Hematopoietic multipotent progenitor cell treated with erythropoietin and hydrocortisone succinate and interleukin-3 and kit ligand, for 6 days (in vitro differentiated cells): ENCODE data around the gene ADAP1.
"Not testable (repeated sequence)": the region's sequence is repeated elsewhere in the genome, so short reads cannot be mapped to it uniquely, and the experiment has no call there.

Source experiments
- DNase-seq: peaks from one replicate; pipeline ENCODE4 v3.0.0-alpha.2; 2015

The ADAP1 gene

DNA sequence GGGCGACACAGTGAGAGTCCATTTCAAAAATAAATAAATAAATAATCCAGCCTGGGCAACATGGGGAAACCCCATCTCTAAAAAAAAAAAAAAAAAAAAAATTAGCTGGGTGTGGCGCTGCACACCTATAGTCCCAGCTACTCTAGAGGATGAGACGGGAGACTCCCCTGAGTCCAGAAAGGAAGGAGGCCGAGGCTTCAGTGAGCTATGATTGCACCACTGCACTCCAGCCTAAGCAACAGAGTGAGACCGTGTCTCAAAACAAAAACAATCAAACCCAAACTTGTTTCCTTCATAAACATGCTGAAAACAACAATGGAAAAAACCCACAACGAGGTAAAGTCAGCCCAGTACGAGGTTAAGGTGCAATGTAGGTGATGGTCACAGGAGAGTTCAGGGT, 19.7 kb upstream of the ADAP1 start:
- no peak for DNase-seq

DNA sequence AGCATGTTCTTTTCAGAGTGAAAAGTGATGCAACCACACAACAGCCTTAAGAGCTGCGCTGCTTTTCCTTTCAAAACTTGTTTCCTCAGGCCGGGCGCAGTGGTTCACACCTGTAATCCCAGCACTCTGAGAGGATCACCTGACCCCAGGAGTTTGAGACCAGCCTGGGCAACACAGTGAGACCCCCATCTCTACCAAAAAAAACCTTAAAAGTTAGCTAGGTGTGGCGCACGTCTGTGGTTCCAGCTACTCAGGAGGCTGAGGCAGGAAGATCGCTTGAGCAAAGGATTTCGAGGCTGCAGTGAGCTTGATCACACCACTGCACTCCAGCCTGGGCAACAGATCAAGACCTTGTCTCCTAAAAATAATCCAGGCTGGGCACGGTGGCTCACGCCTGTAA, 18.8 kb upstream of the ADAP1 start:
- no peak for DNase-seq

DNA sequence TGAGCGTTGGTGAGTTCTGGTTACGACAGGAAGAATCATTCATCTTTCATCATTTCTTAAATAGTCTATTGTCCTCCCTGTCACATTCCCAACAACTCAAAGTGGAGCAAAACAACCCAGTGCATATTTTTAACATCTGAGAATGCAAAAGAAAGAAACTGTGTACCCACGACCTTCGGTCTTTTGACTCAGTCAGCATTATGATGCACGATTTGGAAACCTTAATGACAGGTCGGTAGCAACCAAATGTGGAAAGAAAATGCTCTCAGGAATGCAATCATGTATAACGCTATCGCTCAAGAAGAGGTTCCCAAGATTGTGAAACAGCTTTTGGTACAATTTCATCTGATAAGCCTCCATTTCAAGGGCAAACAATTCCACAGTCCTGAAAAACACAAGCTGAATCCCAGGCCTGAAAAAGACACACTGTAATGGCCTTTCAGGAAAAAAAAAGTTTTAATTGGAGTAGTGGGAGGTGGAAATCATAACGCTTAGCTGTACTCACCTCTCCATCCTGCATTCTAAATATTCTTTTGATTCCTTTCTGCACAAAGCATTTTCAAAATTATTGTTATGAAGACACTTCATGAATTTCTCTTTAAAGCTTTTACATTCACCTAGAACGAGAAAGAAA, 18.3 kb upstream of the ADAP1 start:
- no peak for DNase-seq

DNA sequence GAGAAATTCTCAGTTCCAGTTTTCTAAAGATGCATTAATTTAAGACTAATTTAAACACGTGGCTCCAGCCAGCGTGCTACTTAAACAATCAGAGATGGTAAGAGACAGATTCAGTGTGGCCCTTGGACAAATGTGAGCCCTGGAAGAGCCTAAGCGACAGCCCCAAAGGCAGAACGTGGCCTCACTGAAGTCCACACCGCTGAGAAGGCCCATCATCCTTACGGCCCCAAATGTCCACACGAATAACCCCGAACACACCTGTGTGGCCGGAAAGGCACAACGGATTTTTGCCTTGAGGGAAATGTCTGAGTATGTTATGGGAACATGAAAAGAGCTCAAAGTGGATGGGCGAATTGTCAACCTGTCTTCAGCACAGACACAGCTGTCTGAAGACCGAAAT, 17.6 kb upstream of the ADAP1 start:
- DNase-seq = no peak

DNA sequence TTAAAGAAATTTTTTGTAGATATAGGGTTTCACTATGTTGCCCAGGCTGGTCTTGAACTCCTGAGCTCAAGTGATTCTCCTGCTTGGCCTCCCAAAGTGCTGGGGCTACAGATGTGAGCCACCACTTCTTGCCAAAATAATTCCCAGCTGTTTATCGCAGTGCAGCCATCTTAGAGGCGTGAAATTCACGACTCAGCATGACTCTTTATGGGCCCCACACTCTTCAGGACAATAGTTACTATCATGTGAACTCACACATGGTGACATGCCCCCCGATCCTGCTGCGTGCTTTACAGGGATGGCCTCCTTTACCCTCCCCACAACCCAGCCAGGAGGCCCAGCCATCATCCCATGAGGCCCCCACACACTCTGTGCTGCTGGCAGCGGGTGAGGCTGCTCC, 16.3 kb upstream of the ADAP1 start:
- no peak for DNase-seq

DNA sequence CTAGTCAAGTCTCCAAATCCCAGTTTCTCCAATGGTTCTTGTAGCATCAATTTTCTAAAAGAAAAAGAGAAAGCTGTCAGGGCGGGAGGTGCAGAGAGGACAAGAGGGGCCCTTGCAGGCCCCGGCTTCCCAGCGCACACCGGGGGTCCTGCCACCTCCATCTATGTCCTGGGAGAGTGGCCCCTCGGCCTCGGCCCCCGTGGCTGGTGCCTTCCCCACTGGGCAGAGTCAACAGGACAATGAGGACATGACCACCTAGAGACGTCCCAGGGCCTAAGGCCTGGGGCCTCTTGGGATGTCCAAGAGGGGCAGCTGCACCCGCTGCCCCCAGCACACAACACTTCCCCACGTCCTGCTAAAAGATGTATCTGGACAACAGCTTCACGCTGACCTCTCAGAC, 14.9 kb upstream of the ADAP1 start:
- DNase-seq = no peak

DNA sequence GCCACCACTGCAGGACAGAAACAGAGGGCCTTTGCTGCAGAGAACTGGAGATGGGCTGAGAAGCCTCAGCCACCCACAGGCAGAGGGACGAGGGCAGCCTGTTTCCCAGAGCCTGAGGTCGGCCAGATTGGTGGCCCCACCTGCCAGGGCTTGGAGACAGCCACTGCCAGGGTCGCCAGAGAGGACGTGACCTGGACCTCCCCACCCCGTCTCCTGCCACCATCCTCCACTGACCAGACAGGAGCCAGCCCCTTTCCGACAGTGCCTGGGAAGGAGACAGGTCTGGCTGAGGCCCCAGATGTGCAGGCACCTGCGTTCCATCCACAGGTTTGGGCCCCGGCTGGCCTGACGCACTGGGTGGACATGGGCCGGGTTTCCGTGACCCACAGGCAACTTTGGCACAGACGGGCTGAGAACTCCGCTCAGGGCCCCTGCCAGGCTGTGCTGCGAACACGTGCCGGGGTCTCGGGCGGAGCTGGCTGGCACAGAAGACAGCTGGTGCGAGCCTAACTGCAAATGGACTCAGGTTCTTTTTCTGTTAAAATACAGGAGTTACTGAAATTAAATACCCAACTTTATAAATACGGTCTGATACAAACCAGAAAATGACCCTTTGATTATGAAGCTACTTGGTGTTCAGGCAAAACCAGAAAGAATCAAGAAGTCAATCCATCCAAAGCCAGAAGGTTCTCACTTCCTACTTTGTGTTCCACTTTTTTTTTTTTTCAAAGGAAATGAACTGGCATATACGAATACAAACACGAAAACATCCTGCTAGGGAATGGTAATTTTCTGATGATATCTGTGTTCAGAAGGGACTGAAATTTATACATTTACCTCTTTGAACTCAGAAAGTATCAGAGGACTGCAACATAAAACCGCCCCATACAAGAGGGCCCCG, 14.0 kb upstream of the ADAP1 start:
- DNase-seq = no peak

DNA sequence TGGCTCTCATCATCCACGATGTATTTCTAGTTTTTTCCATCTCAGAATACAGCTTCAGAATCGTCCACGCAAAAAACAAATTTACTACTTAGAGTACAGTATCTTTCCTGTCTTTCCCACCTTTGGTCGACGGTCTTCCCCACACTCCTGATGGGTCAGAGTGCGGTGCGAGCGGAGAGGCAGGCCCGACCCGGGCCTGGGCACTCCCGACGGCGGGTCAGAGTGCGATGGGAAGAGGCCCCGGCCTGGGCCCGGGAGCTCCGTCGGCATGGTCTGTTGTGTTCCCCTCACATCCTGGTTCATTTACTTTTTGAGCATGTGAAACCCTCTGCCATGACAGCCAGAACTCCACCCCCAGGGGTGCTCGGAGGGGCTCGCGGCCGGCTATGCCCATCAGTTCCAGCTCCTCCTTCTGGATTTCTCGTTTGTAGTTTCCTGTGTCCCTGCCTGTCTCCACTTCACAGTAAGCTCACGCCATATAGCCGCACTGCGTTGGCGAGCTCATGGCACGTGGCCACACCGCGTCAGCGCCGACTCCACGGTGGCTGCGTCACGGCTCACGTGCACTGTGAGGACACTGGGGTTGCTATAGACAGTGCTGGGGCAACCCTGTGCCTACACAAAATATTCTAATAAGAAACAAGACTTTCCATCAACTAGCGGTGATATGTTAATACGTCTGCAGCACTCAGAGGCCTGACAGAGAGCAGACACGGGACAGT, 13.0 kb upstream of the ADAP1 start:
- DNase-seq = no peak

DNA sequence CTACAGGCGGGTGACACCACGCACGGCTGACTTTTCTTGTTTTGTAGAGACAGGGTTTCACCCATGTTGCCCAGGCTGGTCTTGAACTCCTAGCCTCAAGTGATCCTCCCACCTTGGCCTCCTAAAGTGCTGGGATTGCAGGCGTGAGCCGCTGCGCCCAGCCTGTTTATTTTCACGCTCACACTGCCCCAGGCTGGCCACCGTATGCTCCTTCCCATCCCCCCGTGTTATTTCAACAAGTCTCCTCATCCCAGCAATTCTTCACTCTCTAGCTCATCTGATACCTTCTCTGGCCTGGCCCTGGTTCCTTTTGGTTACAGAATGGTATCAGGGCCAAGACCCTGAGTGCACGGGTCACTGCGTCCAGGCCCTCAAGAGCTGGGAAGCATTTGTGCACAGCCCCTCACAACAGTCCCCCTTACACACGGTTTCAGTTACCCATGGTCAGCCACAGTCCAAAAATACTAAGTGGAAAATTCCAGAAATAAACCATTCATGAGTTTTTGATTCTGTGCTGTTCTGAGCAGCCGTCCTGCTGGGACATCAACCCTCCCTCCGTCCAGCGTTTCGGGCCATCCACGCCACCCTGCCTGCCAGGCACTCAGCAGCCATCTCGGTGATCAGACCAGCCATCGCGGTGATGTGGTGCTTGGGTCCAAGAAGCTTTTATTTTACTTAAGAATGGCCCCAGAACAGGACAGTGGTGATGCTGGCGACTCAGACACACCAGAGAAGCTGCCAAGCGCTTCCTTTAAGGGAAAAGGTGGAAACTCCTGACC, 12.0 kb upstream of the ADAP1 start:
- no peak for DNase-seq

DNA sequence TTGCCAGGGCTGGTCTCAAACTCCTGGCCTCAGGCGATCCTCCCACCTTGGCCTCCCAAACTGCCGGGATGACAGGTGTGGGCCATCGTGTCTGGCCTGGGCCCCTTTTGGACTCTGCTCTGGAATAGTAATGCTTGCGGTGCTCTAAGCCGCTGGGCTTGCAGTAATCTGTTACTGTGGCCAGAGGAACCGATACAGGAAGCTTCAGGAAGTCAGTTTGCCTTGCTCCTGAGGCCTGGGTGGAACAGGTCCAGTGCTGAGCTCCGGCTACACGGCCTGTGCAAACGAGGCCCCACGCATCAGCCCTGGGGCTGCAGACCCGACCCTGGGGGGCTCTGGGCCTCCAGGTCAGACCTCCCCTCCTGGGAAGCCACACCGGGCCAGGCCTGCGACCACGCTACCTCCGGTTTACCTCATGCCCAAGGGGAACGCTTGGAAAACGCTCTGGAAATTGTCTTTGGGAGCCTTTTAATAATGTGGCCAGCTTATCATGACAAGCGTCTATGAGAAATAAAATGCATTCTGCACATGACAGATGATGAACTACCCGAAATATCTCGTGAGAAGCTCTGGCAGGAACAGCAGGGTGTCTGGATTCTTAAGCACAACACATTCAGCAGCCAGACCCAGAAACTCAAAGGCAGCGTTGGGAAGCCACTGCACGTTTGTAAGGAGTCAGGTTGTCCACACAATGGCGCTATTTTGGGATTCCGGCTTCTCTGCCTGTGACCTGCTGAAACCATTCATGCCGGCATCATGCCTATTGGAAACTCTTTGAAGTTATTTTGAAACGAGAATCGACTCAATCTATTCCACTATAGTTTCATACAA, 10.1 kb upstream of the ADAP1 start:
- DNase-seq = peak; percentile 54

DNA sequence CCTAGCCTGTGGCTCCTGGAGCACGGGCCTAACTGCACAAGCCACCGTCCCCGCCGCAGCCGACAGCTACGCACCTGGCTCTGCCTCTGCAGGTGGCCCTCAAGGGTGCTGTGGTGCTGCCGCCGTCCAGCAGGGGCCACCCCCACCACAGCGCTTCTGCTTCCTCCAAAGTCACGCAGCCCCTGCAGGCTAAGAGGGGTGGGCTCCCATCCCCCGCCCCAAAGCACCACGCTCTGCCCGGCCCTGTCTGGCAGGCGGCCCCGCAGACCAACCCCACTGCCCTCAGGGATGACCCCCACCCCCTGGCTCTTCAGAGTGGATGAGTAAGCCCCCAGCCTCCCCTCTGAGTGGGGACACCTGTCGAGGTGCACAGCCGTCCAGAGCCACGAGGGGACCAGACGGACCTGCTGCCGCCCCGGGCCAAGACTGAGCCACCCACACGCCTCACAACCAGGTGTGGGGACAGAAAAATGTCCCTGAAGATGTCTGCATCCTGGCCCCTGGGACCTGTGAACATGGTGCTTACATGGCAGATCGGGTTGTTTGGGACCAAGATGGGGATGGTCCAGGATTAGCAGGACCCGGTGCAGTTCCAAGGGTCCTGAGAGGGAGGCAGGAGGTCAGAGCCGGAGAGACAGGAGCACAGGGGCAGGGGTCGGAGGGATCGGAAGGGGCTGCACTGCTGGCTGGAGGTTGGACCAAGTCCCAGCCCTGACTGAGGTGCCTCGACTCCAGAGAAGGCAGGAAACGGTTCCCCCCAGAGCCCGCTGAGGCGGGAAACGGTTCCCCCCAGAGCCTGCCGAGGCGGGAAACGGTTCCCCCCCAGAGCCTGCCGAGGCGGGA, 9.0 kb upstream of the ADAP1 start:
- DNase-seq = no peak

DNA sequence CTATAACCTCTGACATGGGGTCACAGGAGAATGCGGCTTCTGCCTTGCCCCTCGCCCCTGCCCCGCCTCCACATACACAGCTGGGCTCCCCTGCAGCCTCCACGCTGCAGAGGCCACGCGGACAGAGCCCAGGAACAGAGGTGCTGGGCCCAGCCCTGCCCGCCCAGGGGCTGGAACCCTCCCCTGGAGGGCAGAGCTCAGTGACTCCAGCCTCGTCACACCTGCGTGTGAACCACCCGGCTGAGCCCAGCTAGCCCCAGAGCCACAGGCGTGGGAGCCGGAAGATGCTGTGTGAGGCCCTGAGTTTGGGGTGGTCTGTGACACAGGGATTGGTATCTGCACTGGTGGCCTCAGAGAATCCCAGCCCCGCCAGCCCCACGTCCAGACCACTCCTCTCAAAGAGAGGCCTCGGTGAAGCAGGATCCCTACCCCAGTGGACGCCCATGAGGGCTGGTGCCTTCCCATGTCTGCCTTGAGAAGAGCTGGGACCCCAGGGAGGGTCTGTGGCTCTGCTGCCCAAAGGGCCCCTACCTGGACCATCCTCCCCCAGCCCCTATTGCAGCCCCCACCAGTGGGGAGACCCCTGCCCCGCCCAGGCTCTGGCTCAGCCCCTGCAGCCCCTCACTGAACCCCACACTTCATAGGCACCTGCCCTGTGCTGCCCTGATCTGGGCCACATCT, 8.1 kb upstream of the ADAP1 start:
- no peak for DNase-seq

DNA sequence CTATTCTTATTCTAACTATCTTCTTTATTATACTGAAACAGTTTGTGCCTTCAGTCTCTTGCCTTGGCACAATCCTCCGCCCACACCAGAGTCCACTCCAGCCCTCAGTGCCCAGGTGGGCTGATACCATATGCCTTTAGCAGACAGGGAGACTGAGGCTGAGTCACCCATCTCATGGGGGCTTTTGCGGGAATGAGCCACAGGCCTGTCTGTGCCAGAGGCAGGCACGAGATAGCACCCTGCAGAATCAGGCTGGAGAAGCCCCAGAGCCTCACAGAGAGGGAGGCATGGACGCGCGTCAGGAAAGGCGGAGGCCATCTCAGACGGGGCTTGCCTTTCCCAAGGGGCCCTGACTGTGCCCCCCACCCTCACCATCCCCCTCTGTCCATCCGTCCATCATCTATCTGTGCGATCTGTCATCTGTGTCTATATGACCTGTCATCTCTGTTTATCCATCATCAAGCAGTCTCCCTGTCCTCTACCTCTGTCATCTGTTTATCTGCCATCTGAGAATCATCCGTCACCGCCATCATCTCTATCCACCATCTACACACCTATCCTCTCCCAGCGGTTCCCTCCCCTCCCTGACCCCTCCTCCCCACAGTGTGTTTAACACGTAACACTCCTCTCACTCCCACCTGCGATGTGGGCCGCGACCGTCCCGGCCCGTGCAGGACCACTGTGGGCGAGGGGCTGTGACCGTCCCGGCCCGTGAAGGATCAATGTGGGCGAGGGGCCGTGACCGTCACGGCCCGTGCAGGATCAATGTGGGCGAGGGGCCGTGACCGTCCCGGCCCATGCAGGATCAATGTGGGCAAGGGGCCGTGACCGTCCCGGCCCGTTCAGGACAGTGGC, 7.3 kb upstream of the ADAP1 start:
- DNase-seq = no peak

DNA sequence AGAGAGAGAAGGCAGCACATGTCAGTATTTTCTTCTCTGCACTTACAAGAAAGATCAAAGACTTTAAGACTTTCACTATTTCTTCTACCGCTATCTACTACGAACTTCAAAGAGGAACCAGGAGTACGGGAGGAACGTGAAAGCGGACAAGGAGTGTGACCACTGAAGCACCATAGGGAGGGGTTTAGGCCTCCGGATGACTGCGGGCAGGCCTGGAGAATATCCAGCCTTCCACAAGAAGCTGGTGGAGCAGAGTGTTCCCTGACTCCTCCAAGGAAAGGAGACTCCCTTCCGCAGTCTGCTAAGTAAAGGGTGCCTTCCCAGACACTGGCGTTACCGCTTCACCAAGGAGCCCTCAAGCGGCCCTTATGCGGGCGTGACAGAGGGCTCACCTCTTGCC, 6.5 kb upstream of the ADAP1 start:
- not testable (repeated sequence) for DNase-seq

DNA sequence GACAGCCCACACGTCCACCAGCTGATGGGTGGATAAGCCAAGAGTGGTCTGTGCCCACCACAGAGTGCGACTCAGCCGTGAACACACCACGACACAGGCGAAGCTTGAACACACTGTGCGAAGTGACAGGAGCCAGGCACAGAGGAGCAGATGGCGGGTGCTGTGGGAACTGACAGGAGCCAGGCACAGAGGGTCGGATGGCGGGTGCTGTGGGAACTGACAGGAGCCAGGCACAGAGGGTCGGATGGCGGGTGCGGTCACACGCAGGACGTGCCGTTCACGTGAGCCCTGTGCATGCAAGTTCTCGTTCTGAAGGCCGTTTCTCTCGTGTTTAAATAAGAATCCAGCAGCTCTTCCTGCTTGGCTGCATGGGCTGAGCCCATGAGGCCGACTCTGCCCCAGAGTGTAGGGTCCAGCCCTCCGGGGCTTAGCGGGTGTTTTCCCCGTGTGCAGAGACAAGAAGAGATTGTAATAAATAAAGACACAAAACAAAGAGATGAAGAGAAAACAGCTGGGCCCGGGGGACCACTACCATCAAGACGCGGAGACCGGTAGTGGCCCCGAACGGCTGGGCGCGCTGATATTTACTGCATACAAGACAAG, 5.9 kb upstream of the ADAP1 start:
- DNase-seq = no peak

DNA sequence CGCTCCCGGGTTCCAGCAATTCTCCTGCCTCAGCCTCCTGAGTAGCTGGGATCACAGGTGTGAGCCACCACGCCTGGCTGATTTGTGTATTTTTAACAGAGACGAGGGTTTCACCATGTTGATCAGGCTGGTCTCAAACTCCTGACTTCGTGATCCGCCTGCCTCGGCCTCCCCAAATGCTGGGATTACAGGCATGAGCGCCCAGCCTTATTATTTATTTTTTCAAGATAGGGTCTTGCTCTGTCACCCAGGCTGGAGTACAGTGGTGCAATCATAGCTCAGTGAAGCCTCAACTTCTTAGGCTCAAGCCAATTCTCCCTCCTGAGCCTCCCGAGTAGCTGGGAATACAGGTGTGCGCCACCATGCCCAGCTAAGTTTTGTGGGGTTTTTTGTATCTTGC, 5.3 kb upstream of the ADAP1 start:
- not testable (repeated sequence) for DNase-seq

DNA sequence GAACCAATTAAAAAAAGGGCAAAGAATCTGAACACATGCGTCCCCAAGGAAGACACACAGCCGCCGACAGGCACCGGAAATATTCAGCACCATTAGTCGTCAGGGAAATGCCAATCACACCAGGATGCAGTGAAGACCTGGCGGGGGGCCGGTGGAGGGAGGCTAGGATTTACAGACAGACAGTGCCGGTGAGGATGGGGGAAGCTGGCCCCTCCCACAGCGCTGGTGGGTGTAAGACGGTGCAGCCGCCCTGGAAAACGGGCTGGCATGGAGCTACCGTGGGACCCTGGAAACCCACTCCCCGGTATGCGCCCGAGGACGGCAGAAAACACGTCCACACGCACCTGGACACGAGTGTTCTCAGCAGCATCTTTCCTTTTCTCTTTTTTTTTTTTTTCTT, 4.8 kb upstream of the ADAP1 start:
- no peak for DNase-seq

DNA sequence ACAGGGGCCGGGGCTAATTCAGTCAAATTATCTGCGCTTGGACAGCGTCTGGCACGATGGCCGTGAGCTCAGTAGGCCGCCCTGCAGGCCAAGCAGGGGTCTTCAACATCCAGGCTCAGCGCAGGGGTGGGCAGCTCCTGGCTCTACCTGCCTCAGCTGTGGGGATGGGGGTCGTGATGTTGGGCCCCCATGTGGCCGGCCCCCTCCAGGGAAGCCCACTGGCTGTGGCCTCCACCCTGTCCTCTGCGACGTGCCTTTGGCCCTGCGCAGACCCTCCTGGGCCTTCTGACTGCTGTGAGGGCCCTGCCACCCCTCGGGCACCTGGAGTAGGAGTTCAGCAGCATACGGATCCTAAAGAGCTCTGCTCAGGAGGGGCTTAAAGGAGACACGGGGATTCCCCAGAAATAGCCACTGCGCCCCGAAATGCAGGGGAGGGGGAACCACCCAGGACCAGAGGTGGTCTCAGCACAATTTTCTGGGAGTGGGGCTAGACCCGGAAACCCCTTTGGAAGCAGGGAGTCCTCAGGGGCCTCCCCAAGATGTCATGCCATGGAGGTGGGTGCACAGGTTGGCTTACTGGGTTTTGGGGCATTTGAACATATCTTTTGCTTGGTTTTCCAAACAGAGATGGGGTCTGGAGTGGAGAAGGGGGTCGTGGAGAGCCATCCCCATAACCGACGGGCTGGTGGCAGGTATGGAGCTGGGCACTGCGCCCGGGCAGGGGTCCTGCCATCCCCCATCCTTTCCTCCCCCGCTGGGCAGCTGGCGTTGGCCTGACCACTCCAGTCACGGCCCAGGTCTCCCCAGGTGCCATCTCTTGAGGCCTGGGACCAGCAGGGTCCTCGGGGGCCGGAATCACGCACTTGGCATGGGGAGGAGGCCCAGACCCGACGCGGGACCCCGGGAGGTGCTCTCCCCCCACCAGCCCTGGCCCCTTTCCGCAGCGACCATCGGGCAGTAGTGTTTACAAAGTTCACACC, 4.0 kb upstream of the ADAP1 start:
- DNase-seq = no peak
